Astrocyte of the cerebellum (primary cell): ENCODE data around the gene SFXN1.

Experiments
- DNase-seq: peaks from one replicate; pipeline ENCODE4 v3.0.0-alpha.2; 2011; ENCODE audit warnings: low read depth
- H3K4me3 ChIP-seq: 2 replicates; pipeline ENCODE4 v1.5.1; 2011; ENCODE audit warnings: mild to moderate bottlenecking, low read depth, low read length, moderate library complexity
- CTCF ChIP-seq: IDR thresholded peaks from 2 replicates; pipeline ENCODE4 v1.5.1; 2012; ENCODE audit warnings: low read length, low read depth, moderate library complexity, mild to moderate bottlenecking; ENCODE audit errors: missing control alignments
- in situ Hi-C: cut with HindIII; loops from 2 replicates; pipeline ENCODE4 v1.10.0; 2017; ENCODE audit warnings: low sequenced_read_pairs

Gene SFXN1

GRCh38 chr5:175557778-175558177 is 79.4 kb downstream of the SFXN1 start:
- in situ Hi-C loops: no loop called here
- no peak for TF ChIP-seq CTCF
- no peak overlapping the region for H3K4me3 ChIP-seq
- DNase-seq: no peak

GRCh38 chr5:175558801-175559480 is 80.6 kb downstream of the SFXN1 start:
- no peak overlapping the region for H3K4me3 ChIP-seq
- DNase-seq: no peak
- in situ Hi-C loops: no loop called here
- TF ChIP-seq CTCF: no peak

GRCh38 chr5:175560011-175560410 is 81.7 kb downstream of the SFXN1 start:
- no peak for DNase-seq
- H3K4me3 ChIP-seq: no peak overlapping the region
- TF ChIP-seq CTCF: no peak
- in situ Hi-C loops: no loop called here

- in situ Hi-C loops: no loop called here
- no peak for DNase-seq
- TF ChIP-seq CTCF: no peak
- no peak overlapping the region for H3K4me3 ChIP-seq
Observed at GRCh38 chr5:175561085-175561484, 82.7 kb downstream of the SFXN1 start.

GRCh38 chr5:175564716-175565115 is 86.4 kb downstream of the SFXN1 start:
- no peak for DNase-seq
- H3K4me3 ChIP-seq: no peak overlapping the region
- in situ Hi-C loops: no loop called here
- no peak for TF ChIP-seq CTCF

- TF ChIP-seq CTCF: no peak
- DNase-seq: no peak
- no peak overlapping the region for H3K4me3 ChIP-seq
- in situ Hi-C loops: no loop called here
Observed at GRCh38 chr5:175566697-175567096, 88.3 kb downstream of the SFXN1 start.
